HG03565 (cell line): ENCODE measurements around the gene TRERF1.

Source experiments
- ATAC-seq: cut with Tn5 transposase; IDR thresholded peaks from one replicate; pipeline ENCODE4 v1.9.1; 2021; ENCODE audit warnings: mild to moderate bottlenecking, moderate library complexity; ENCODE audit not compliant: unreplicated experiment

Gene TRERF1

DNA sequence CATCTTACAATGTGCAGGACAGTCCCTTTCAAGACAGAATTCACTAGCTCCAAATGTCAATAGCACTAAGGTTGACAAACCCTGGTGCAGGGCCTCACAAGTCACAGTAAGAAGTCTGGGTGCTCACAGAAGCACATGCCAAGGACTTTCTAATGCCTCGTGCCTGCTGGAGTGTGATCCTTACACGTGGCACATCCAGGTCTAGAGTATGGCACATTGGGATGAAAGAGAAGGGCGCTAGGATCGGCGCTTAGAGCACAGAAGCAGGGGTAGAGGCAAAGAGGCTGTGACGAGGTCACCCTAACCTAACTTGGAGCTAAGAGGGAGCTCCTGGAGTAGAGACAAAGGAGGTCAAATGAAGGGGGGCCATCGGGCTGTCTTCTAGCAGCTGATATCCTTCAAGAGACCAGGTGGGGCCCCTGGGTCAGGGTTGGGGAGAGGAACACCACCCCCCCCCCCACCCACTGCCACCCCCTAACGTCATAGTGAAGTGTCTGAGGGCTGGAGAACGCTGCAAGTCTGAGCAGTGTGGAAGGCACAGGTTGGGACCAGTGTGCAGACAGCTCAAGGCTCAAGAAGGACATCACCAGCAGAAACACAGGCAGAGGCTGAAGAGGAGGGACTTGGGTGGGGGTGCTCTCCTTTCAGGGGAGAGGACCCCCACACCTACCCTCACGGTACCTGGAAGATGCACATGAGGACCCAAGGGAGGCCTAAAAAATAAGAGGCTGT lies 136.3 kb downstream of the TRERF1 start:
- no peak for ATAC-seq

DNA sequence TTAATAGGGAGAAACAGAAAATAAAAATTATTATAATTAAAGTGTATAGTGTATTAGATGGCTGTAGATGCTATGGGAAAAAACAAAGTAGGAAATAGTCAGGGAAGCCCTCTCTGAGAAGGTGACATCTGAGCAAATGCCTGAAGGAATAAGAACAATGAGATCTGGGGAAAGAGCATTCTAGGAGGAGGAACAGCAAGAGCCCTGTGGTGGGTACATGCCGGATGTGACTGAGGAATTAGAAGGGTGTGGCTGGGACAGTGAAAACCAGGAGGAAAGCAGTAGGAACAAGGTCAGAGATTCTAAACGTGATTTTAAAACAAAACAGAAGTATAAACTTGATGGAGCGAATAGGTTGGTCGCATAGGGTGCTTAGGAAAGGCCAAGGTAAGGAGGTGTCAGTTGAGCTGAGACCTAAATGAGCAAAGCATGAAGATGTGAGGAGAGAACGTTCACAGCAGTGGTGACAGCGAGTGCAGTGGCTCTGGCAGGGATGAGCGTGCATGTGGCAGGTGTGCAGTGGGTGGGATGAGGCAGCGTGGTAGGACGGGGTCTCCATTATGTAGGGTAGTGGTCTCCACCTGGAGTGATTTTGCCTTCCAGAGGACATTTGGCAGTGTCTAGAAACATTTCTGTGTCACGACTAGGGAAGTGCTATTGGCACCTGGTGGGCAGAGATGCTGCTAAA lies 137.0 kb downstream of the TRERF1 start:
- ATAC-seq = no peak

DNA sequence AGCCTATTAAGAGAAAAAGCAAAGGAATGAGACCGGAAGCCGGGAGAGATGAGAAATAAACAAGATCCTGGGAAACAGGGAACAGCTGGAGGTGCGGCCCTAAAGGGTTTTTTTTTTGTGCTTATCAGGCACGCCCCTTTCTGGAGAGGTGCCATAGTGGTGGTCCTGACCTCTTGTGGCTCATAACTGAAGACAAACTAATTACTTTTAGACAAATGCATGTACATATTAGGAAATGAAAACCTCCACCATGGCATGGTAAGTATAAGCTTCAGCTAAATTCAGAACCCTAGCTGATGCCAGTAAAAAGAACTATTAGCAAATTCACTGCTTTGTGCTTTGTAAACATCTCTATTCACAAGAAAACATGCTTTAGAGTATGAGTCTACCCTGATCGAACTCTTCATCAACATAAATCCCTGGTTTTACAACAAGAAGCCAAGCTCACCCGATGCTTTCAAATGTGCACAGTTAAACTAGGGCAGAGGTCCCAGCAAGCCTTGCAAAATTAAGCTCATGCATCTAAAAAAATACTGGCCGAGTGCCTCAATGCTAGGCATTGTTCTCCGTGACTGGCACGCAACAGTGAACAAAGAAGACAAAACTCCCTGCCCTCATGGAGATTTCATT lies 137.7 kb downstream of the TRERF1 start:
- no peak for ATAC-seq

DNA sequence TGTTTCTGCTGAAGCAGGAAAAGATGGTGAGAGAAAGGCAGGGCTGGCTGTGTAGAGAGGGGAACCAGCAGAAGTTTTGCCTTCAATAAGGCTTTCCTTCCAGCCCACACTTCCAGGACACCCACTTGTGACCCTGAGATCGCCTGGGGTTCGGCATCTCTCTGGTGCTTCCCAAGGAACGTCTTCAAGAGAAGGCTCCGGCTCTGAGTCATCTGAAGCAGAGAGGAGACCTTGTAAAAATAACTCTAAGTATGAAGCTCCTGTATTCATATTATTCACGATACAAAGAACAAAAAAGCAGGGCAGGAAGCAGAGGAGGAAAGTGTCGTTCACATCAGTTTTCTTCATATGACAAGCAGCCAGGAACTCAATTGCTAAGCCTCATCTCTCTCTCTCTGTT lies 138.7 kb downstream of the TRERF1 start:
- ATAC-seq = no peak

DNA sequence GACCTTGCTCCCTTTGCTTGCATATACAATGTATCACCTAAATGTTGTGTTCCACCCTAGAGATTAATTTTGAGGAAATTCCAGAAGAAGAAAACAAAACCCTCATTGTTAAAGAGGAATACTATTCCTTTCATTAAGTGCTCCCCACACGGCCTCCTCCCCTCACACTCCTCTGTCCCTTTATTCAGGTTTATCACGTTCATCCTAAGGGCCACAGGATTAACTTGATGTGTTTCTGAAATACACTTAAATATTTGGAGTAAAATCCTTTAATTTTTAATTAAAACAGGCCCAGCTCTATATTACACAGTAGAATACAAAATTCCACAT lies 144.6 kb downstream of the TRERF1 start:
- no peak for ATAC-seq

DNA sequence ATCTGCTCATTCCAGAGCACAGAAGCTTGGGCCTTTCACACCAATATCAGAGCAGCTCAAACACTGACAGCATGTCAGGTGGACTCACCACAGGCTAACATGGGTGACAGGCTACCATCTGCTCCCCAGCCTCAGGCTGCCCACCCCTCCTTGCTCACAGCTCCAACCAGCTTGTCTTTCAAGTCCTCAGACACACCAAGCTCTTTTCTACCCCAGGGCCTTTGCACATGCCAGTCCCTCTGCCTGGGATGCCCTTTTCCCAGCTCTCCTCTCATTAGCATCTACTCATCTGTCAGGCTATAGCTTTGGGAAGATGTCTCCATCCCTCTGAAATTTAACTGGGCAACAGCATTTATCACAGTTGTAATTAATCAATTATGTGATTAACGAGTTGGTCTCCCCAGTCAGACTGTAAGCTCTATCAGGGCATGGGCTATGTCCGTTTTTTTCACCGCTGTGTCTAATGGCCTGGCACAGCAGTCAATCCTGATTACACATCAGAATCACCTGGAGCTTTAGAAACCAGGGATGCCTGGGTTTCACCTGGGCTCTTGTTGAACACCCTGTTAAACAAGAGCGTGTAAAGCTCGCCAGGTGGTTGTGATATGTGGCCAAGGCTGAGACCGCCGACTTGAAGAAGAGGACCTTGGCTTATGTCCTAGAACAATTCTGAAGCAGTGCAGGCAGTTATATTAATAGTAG lies 145.1 kb downstream of the TRERF1 start:
- no peak for ATAC-seq

DNA sequence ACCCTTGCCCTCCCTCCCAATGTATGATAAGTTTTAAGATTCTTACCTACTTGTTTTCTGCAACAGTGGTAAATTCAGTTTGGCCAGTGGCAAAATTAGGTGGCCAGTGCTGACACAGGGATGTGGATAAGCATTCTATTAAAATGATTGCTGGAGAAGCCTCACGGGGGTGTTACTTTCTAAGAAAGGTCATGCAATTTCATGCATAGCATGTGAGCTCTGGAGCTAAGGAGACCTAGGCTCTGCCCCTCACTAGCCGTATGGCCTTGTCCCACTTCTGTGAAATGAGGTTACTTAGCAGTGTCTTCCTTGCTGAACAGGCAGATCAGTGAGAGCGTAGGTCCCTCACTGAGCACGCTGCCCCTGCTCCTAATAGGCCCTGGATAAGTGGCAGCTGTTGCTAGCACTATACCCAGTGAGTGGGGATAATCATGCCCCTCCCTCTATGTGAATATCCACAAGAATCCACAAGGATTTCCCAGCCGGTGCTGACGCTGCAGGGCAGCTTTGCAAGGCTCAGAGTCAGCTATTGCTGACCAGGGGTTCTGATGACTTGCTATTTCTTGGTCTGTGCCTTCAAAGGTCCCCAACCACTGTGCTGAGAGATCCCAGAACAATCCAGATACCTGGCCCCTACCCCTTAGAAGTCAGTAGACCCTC lies 147.5 kb downstream of the TRERF1 start:
- ATAC-seq = no peak

DNA sequence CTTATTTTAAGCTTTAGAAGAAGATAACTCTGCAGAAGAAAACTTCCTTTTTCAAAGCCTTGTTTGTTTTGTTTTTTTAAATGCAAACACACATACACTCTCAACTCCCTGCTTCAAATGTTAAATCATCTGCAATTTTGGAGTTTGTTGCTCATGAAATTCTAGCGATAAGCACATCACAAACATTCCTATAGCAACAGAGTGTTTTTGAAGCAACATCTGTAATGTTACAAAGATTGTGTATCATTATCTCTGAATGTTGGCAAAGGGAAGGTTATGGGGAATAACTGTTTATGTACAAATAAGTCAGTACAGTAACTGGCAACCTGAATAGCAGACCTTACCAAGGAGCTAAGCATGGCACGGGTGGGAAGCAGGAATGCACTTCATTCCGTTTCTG lies 149.3 kb downstream of the TRERF1 start:
- no peak for ATAC-seq

DNA sequence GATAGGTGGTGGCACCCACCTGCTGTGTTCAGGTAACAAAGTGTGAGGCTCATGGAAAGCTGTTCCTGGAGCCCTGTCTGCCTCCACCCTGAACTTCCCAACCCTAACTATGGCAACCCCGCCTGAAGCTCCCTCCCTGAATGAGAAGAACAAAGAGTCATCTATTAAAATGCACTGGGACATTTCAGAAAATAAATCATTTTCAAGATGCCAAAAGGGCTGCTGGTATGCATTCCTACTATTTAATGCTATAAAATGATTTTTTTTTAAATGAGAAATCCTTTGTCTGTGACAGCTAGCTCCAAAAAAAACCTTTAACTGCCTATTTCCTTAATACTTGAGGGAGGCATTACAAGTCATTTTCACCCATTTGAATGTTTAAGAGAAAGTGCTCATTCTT lies 149.7 kb downstream of the TRERF1 start:
- no peak for ATAC-seq

DNA sequence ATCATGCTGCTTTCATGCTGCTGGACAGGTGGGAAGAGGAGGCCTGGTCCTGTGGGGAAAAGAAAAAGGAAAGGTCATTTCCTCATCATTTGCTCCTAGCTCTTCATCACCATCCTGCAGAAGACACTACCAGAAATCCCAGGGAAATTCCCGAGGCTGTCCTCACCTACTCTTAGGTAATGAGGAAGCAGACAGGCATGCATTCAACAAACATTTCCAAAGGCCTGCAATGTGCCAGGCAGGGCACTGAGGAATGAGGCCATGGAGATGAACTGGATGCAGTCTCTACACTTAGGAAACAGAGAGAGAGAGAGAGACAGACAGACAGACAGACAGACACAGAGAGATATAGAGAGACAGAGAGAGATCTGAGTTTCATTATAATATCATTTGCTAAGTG lies 151.0 kb downstream of the TRERF1 start:
- ATAC-seq = no peak

DNA sequence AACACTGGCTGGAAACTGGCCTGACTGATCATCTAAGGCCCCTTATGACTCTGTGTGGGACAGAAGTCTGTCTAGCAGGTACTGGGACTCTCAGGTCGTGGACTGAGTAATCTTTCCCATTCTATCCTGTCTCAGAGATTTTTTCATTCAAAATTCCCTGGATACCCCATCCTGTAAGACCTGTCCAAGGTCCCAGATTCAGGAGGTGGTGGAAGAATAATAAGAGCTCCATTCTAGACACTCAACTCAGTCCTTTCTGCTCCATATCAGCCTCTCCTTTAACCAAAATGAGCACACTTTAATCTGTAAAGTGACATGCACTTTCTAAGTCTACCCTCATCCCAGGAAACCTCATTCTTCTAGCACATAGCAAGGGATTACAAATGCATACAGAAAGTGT lies 151.5 kb downstream of the TRERF1 start:
- no peak for ATAC-seq

DNA sequence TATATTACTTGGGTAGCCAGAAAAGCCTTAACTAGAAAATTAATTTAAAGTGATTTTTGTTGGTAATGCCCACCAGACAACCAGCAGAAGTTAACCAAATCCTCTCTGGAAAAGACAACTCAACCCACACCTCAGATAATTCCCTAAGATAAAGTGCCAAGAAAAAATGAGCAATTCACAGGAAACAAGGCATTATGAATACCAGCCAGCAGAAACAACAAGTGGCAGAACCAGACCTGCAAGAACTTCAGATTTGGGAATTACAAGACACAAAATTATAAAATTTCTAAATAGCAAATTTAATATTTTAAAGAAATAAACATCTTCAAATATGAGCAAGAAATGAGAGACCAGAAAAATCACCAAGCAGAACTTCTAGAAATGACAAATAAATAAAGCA lies 154.1 kb downstream of the TRERF1 start:
- ATAC-seq = no peak

DNA sequence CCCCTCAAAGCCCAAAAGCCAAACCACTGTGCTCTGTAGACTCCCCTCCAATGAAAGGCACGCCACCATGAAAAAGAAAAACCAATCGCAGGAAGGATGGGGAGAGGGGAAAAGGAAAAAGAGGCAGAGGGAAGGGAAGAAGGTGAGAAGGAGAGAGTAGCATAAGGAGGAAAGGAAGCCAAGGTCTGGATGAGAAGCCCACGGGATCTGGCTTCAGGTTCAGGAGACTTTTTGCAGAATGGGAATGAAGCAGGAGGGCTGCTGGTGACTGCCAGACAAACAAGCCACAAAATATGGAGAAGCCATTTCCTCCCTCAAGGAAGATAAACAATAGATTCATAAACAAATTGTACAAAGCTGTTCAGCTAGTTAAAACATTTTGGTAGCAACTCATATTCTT lies 155.1 kb downstream of the TRERF1 start:
- ATAC-seq = no peak

DNA sequence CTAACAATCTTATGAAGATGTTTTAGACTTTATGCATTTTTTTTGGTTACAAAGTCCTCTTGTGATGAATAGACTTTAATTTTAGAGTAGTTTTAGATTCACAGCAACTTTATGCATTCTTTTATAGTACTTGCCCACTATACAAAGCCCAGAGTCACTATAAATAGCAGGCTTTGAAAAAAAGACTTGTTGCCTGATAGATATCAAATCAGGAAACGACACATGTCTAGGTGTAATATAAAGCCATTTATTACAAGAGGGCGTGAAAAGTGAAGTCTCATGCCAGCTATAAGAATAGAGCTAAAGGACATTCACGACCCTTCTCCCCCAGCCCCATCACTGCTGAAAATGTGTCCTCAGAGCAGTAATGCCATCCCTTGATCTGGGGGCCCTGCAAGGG lies 156.0 kb downstream of the TRERF1 start:
- ATAC-seq = no peak

DNA sequence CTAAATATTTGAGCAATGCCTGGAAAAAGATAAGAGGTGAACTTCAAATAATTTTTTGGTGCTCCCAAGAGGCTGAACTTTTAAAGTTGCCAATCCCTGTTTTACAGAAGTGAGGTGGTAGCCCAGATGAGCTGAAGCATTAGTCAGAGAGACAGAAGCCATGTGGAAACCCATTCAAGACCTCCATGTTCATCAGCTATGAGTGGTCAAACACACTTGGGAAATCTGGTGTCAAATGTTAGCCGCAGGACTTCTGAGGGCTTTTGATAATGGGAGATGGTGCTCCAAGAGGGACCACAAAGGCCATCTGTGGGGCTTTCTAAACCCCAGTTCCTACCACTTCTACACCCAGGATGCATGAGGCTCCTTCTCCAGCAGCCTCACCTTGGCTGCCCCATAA lies 156.5 kb downstream of the TRERF1 start:
- ATAC-seq = no peak

DNA sequence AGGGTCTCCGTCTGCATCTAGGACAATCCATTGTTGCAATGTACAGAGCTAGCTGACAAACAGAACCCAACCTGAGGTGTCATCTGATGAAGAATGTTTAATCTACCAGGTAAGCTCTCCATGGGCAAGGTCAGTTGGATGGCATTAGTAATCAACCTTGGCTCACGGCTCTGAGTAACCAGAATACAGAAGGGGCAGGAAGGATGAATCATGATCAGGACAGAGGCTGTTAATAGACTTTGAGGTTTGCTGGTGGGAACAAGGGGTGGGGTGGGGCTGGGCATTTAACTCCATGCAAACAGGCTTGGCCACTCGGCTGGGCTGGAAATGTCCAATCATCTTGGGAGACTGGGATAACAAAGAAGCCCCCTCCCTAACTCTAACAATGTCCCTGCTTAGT lies 157.0 kb downstream of the TRERF1 start:
- no peak for ATAC-seq

DNA sequence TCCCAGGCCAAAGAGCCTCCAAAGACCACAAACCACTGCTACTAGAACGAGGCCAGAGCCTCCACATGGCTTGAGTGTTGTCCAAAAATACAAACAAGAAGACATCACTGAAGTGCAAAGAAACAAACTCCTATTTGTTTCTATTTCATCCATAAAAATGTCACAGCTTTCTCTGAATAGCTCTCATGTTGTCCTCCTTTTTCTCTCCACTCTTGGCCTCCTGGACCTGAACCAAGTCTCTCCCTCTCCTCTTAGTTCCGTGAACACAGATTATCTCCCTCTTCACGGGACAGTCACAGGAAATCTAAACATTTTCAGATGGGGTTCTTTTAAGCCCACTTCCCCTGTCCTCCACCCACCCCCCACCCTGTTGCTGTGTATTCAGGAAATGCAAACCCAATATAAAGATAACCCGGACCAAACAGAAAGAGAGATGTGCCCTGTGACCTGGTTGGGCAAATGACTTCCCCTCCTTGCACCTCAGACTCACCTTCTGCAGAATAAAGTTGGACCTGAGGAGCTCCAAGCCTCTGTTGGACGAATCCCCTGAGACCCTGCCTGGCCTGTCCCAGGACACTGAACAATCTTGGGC lies 158.2 kb downstream of the TRERF1 start:
- no peak for ATAC-seq

DNA sequence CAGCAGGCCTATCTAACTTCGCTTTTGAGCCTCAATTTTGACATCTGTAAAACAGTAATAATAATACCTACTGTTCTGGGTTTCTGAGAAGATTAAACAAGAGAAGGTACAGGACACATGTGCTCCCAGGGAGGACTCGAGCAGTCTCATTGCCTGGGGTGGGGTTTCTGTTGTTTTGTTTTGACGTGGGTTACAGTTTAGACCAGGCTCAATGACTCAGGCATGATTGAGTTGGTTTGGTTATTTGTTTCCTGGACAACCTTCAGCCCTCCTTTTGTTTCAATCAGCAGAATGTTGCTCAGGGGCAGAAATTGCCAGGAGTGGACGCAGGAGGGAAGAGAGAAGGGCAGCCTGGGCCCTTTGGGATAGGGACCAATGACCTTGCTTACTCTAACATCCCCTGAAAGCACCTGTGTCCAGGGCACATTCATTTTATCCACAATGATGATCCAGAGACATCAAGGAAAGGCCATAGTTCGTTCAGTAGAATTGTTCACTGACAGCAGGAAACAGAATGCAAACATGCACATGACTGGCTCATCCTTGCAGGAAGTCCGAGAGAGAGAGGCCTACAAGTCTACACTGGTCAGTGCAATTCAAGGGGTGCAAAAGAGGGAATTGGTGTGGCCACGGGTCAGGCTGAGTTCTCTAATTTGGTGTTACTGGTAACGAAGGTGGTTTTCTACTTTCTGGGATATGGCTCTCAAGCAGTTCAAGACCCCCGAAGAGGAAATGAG lies 159.6 kb downstream of the TRERF1 start:
- no peak for ATAC-seq

DNA sequence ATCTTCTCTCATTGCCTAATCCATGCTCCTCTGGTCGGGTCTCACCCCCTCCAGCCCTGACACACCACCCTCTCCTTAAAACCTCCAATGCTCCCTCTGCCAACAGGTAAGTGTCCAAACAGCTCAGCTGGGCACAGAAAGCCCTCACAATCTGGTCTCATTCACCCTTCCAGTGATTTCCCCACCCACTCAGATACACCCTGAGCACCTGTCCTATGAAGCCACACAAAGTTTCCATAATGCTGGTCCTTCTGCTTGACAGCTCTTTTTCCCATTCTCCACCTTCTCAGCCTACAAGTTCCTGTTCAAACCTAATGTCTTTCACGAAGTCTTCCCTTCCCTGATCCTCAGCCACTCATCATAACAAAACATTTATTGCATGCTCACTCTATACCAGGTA lies 164.0 kb downstream of the TRERF1 start:
- no peak for ATAC-seq

DNA sequence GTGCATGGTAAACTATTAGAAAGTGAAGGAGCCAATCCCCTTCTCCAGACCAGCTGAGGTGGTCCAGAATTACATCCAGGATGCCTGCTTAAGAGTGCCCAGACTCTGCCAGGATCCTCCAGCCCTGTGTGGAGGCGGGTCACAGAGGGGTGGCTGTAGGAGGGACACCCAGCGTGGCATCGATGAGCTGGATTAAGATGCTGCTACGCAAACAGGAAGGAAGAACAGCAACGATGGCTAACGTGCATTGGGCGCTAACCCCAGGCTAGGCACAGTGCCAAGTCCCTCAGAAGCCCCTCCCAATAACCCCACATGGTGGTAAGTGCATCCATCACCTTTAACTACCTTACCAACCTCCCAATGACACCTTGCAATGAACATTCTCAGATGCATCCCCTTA lies 170.2 kb downstream of the TRERF1 start:
- no peak for ATAC-seq
